Activated T-cell treated with anti-CD3 and anti-CD28 coated beads, Interleukin-2, amount 50 U/mL, for 72 hours (primary cell): ENCODE measurements around the gene PTGDS. TPM values are rescaled to one million over a fixed set of nuclear protein-coding genes. Genes with fewer than 3 reads are reported as not detected.
A peak's percentile ranks its signal among the peaks of the same experiment; 100 is the strongest.

Experiments
- ATAC-seq, 2 donors: fragments of 150-1000 bp; cut with Tn5 transposase; replicated peaks in 1 of 2; 2 replicates each; pipeline ENCODE4 v1.10.0; 2021; ENCODE audit warnings: moderate library complexity in 2 of 2, mild to moderate bottlenecking in 1 of 2
- DNase-seq, 2 donors: peaks; one replicate each; pipeline ENCODE4 v3.0.0; 2021 to 2022; ENCODE audit warnings: mixed read lengths in 1 of 2
- H3K27ac Mint-ChIP-seq: one replicate; pipeline ENCODE4 v1.8.0; 2022; ENCODE audit warnings: mild to moderate bottlenecking, moderate library complexity, mixed read lengths
- H3K27me3 Mint-ChIP-seq: one replicate; pipeline ENCODE4 v1.8.0; 2022; ENCODE audit warnings: low read depth, mixed read lengths
- H3K36me3 Mint-ChIP-seq, 2 donors: one replicate each; pipeline ENCODE4 v1.8.0; 2022; ENCODE audit warnings: mixed read lengths in 2 of 2, mild to moderate bottlenecking in 1 of 2; ENCODE audit not compliant: insufficient read depth in 2 of 2
- H3K4me1 Mint-ChIP-seq: one replicate; pipeline ENCODE4 v1.8.0; 2022; ENCODE audit warnings: low read depth, mixed read lengths
- H3K4me3 Mint-ChIP-seq, 2 donors: one replicate each; pipeline ENCODE4 v1.8.0; 2022; ENCODE audit warnings: mild to moderate bottlenecking in 2 of 2, mixed read lengths in 2 of 2, moderate library complexity in 2 of 2
- H3K9me3 Mint-ChIP-seq, 2 donors: one replicate each; pipeline ENCODE4 v1.8.0; 2022; ENCODE audit warnings: mixed read lengths in 2 of 2
- total RNA-seq, 2 donors: library from RNA; stranded (reverse); gene quantifications; one replicate each; pipeline ENCODE4 v1.2.3, GENCODE V29; 2022

The PTGDS gene
- total RNA-seq, 2 donors from 2014 or later, result not detected

DNA sequence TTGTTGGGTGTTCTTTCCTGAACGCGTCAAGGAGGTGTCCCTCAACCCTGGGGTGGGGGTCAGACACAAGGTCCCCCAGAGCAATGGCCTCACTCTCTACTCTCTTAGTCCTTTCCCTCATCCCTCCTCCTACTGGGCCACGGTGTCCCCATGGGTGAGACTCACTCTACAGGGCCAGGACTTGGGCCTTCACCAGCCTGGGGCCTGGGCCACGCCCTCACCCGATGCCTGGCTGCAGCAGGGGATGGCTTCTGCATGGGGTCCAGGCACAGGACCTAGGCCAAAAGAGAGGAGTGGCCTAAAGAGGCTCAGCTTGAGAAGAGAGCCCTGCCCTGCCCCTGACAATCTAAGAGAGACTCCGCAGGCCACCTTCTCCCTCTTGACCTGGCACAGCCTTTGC lies 19.4 kb upstream of the PTGDS start:
- ATAC-seq (no peak), DNase-seq (no peak)
- Mint-ChIP-seq H3K4me3 (no peak overlapping the region), H3K9me3 (peaks cover 4 to 5% of the 10 kb centered on the region in 2 donors), H3K27me3 (no peaks in the 10 kb centered on the region), H3K27ac (no peak overlapping the region), H3K4me1 (peaks cover 4% of the 10 kb centered on the region), H3K36me3 (peaks cover 2 to 3% of the 10 kb centered on the region in 2 donors)

DNA sequence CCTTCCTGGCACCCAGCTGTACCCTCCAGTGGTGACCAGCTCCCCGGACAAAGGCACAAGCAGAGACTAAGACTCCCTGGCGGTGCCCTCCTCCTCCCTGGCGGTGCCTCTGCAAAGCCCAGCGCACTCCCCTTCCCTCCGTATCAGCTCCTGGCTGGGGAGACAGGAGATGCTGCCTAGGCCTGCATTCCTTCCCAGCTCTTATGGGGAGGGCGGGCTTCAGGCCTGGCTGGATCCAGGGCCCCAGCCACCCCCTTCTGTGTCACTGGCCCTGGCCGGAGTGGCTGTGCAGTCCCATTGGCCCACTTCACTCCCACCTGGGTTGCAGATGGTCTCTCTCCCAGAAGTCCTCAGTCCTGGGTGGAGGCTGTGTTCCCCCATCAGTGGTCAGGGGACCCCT lies 18.8 kb upstream of the PTGDS start:
- Mint-ChIP-seq H3K9me3 (peaks cover 4 to 5% of the 10 kb centered on the region in 2 donors), H3K4me3 (no peak overlapping the region), H3K4me1 (peaks cover 4% of the 10 kb centered on the region), H3K27ac (no peak overlapping the region), H3K27me3 (no peaks in the 10 kb centered on the region), H3K36me3 (peaks cover 2 to 3% of the 10 kb centered on the region in 2 donors)
- ATAC-seq (no peak), DNase-seq (no peak)

- H3K4me1 Mint-ChIP-seq, result peaks cover 4% of the 10 kb centered on the region
- ATAC-seq (no peak), DNase-seq (no peak)
- H3K36me3 Mint-ChIP-seq, result peaks cover 2 to 3% of the 10 kb centered on the region in 2 donors
- H3K27ac Mint-ChIP-seq, result no peak overlapping the region
- H3K27me3 Mint-ChIP-seq, result no peaks in the 10 kb centered on the region
- H3K4me3 Mint-ChIP-seq, result no peak overlapping the region
- H3K9me3 Mint-ChIP-seq, result peaks cover 4 to 5% of the 10 kb centered on the region in 2 donors
These were observed 18.1 kb upstream of the PTGDS start for GRCh38 chr9:136958898-136959850.

DNA sequence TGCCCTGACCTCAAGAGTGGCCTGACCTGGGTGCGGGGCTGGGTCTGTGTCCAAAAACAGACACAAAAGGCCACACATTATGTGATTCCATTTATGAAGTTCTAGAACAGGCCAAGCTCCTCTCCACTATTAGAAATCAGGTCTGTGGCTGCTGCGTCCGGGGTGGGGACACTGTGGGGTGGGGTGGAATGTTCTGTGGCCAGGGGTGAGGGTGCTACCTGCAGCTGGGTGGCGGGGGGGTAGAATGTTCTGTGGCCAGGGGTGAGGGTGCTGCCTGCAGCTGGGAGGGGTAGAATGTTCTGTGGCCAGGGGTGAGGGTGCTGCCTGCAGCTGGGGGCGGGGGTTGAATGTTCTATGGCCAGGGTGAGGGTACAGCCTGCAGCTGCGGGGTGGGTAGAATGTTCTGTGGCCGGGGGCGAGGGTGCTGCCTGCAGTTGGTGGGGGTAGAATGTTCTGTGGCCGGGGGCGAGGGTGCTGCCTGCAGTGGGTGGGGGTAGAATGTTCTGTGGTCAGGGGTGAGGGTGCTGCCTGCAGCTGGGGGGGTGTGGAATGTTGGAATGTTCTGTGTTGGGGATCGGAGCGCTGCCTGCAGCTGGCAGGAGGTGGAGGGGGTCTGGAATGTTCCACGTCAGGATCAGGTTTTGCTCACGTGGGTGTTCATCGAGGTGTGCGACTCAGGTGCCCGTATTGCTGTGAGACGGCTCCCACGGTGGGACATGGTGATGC lies 16.9 kb upstream of the PTGDS start:
- no peak for DNase-seq
- Mint-ChIP-seq H3K4me3 (no peak overlapping the region), H3K9me3 (peaks cover 4 to 5% of the 10 kb centered on the region in 2 donors), H3K27ac (no peak overlapping the region), H3K36me3 (peaks cover 2 to 3% of the 10 kb centered on the region in 2 donors), H3K4me1 (peaks cover 4% of the 10 kb centered on the region), H3K27me3 (no peaks in the 10 kb centered on the region)
- no peak for ATAC-seq

DNA sequence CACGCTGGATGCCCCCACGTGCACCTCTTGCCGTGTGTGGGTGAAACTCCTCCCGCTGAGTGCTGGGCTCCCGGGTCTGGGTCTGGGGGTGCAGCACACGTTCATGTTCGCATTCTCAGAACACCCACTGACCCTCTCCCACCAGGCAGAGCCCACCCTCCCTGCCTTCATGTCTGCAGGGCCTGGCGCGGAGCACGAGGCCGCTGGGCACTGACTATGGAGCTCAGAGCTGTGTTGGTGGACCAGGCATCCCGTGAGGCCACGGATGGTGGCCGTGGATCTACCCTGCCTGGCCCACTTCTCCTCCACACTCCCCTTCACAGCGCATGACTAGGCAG lies 16.4 kb upstream of the PTGDS start:
- peaks cover 9% of the 10 kb centered on the region for H3K4me1 Mint-ChIP-seq

GRCh38 chr9:136961279-136962065 lies 15.8 kb upstream of the PTGDS start:
- no peak for DNase-seq
- Mint-ChIP-seq H3K27ac (no peak overlapping the region), H3K36me3 (peaks cover 2 to 3% of the 10 kb centered on the region in 2 donors), H3K27me3 (no peaks in the 10 kb centered on the region), H3K9me3 (peaks cover 4% of the 10 kb centered on the region in 2 donors), H3K4me1 (peaks cover 15% of the 10 kb centered on the region), H3K4me3 (no peak overlapping the region)
- no peak for ATAC-seq

More for the DNA sequence above, 16.4 kb upstream of the PTGDS start:
- DNase-seq (no peak), ATAC-seq (no peak)
- H3K9me3 Mint-ChIP-seq, result peaks cover 4 to 5% of the 10 kb centered on the region in 2 donors
- H3K4me3 Mint-ChIP-seq, result no peak overlapping the region
- H3K27me3 Mint-ChIP-seq, result no peaks in the 10 kb centered on the region
- peaks cover 2 to 3% of the 10 kb centered on the region in 2 donors for H3K36me3 Mint-ChIP-seq
- H3K27ac Mint-ChIP-seq, result no peak overlapping the region

GRCh38 chr9:136962163-136962562 lies 15.1 kb upstream of the PTGDS start:
- H3K4me1 Mint-ChIP-seq, result peaks cover 15% of the 10 kb centered on the region
- H3K27me3 Mint-ChIP-seq, result no peaks in the 10 kb centered on the region
- H3K27ac Mint-ChIP-seq, result no peak overlapping the region
- H3K36me3 Mint-ChIP-seq, result no peaks in the 10 kb centered on the region
- no peaks in the 10 kb centered on the region for H3K9me3 Mint-ChIP-seq
- ATAC-seq (no peak), DNase-seq (no peak)
- H3K4me3 Mint-ChIP-seq, result no peak overlapping the region

DNA sequence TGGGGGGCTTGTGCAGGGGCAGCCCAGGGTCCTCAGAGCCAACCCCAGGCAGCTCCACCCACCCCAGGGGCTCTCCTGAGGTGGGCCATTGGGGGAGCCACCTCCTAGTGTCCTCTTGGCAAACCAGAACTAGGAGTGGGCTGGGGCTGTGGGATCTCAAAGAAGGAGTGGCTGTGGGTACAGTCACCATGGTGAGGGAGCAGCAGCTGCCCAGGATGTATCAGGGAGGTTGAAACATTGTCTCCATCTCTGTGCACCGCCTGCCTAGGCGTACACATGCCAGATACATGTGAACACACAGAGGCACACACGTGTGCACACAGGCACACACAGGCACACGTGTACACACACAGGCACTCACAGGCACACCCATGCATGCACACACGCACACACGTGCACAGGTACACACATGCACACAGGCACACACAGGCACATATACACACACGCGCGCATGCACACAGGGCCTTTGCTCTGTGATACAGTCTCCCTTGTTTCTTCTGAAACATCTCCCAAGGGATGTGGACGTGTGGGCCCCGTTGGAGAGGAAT lies 14.5 kb upstream of the PTGDS start:
- Mint-ChIP-seq H3K9me3 (no peaks in the 10 kb centered on the region), H3K27ac (no peak overlapping the region), H3K4me3 (no peak overlapping the region), H3K4me1 (peaks cover 15% of the 10 kb centered on the region), H3K36me3 (no peaks in the 10 kb centered on the region), H3K27me3 (no peaks in the 10 kb centered on the region)
- peak in 1 of 2 donors; percentile 30 for ATAC-seq
- no peak for DNase-seq

GRCh38 chr9:136963341-136963740 lies 14.0 kb upstream of the PTGDS start:
- Mint-ChIP-seq H3K9me3 (no peaks in the 10 kb centered on the region), H3K4me1 (peaks cover 15% of the 10 kb centered on the region), H3K4me3 (no peak overlapping the region), H3K36me3 (no peaks in the 10 kb centered on the region), H3K27me3 (no peaks in the 10 kb centered on the region), H3K27ac (no peak overlapping the region)
- DNase-seq, result no peak
- ATAC-seq, result no peak

GRCh38 chr9:136963751-136964150 lies 13.6 kb upstream of the PTGDS start:
- no peak for ATAC-seq
- no peak overlapping the region for H3K4me3 Mint-ChIP-seq
- peaks cover 15% of the 10 kb centered on the region for H3K4me1 Mint-ChIP-seq
- H3K9me3 Mint-ChIP-seq, result no peaks in the 10 kb centered on the region
- DNase-seq, result no peak
- no peak overlapping the region for H3K27ac Mint-ChIP-seq
- H3K36me3 Mint-ChIP-seq, result no peaks in the 10 kb centered on the region
- H3K27me3 Mint-ChIP-seq, result no peaks in the 10 kb centered on the region

- ATAC-seq, result no peak
- no peak overlapping the region for H3K27ac Mint-ChIP-seq
- no peaks in the 10 kb centered on the region for H3K36me3 Mint-ChIP-seq
- no peaks in the 10 kb centered on the region for H3K27me3 Mint-ChIP-seq
- no peak for DNase-seq
- no peak overlapping the region for H3K4me3 Mint-ChIP-seq
- H3K9me3 Mint-ChIP-seq, result no peaks in the 10 kb centered on the region
- peaks cover 15% of the 10 kb centered on the region for H3K4me1 Mint-ChIP-seq
These were observed 13.1 kb upstream of the PTGDS start for GRCh38 chr9:136964171-136964689.

DNA sequence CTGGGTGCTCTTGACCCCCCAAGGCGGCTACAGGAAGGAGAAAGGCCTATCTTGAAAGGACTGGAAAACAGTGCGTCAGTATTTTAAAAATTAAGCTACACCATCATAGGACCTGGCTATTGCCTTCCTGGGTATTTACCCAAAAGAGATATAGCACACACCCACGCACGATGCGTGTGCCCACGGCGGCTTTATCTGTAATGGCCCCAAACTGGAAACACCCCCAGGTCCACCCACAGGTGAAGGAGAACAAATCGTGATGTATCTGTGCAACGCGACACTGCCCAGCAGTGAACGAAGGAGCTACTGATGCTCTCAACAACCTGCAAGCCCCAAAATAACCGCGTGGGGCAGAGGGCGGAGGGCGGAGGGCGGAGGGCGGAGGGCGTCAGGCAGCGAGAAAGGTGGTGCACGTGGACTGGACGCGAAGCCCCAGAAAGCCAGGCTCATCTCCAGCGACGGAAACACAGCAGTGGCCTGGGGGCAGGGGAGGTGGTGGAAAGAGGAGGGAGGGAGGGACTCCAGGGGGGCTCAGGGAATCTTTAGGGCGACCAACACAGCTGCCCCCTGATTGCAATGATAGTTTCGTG lies 12.4 kb upstream of the PTGDS start:
- DNase-seq (no peak), ATAC-seq (no peak)
- no peaks in the 10 kb centered on the region for H3K9me3 Mint-ChIP-seq
- H3K4me1 Mint-ChIP-seq, result peaks cover 15% of the 10 kb centered on the region
- H3K36me3 Mint-ChIP-seq, result no peaks in the 10 kb centered on the region
- H3K4me3 Mint-ChIP-seq, result no peak overlapping the region
- H3K27ac Mint-ChIP-seq, result no peak overlapping the region
- no peaks in the 10 kb centered on the region for H3K27me3 Mint-ChIP-seq
